Panc1 (cell line): ENCODE results near the gene S100A1. TPM values are rescaled to one million over a fixed set of nuclear protein-coding genes. Genes with fewer than 3 reads are reported as not detected.
"Not testable (repeated sequence)": the region's sequence is repeated elsewhere in the genome, so short reads cannot be mapped to it uniquely, and the experiment has no call there.

Source experiments
- ATAC-seq: fragments of 200-7000 bp; cut with Tn5 transposase; 2 replicates; pipeline ENCODE4 v1.9.1; 2020; ENCODE audit warnings: mild to moderate bottlenecking, moderate library complexity
- BruUV-seq: library from RNA; stranded (reverse); fragments of 400-500 nt; replicated peaks from 2 replicates; lab custom pipeline; 2021; lab: Mats Ljungman, UMichigan
- CTCF ChIA-PET: fragments of 300-600 bp; sonication (Branson Sonifier 250); formaldehyde crosslinking; loops from one replicate; lab custom pipeline; 2022; ENCODE audit warnings: antibody characterized with exemption; lab: Charles Lee
- POLR2A ChIA-PET: fragments of 300-600 bp; sonication (Branson Sonifier 250); formaldehyde crosslinking; loops from one replicate; lab custom pipeline; 2022; ENCODE audit warnings: antibody characterized with exemption; lab: Charles Lee
- DNase-seq: peaks from one replicate; pipeline ENCODE4 v3.0.0-alpha.2; 2010; ENCODE audit warnings: low read depth, low spot score
- H3K27ac ChIP-seq: 2 replicates; pipeline ENCODE4 v1.5.1; 2011; ENCODE audit warnings: mild to moderate bottlenecking, low read length, inconsistent platforms
- H3K27me3 ChIP-seq: fragments of 200-500 bp; sonication (Bioruptor generic); 2 replicates; pipeline ENCODE4 v1.6.0; 2014; ENCODE audit warnings: low read length, inconsistent platforms; ENCODE audit not compliant: control insufficient read depth, insufficient read depth
- H3K36me3 ChIP-seq: fragments of 200-500 bp; sonication (Bioruptor generic); 2 replicates; pipeline ENCODE4 v1.5.1; 2014; ENCODE audit warnings: inconsistent platforms, mild to moderate bottlenecking, low read length, moderate library complexity; ENCODE audit not compliant: control insufficient read depth, insufficient read depth
- H3K4me1 ChIP-seq: 2 replicates; pipeline ENCODE4 v1.5.1; 2011; ENCODE audit warnings: inconsistent platforms, mild to moderate bottlenecking, low read length, moderate library complexity; ENCODE audit not compliant: control insufficient read depth, insufficient read depth
- H3K4me3 ChIP-seq, 2 experiments: 2 replicates each; pipeline ENCODE4 v1.5.1; 2011 to 2012; ENCODE audit warnings: low read depth in 2 of 2, low read length in 2 of 2, mild to moderate bottlenecking in 2 of 2, inconsistent platforms in 1 of 2, moderate library complexity in 1 of 2
- H3K9me3 ChIP-seq: fragments of 200-500 bp; sonication (Bioruptor generic); 2 replicates; pipeline ENCODE4 v1.5.1; 2014; ENCODE audit warnings: low read depth, mild to moderate bottlenecking, inconsistent platforms, low read length, moderate library complexity; ENCODE audit not compliant: control insufficient read depth, insufficient read depth
- POLR2AphosphoS5 ChIP-seq: IDR thresholded peaks from 2 replicates; pipeline ENCODE4 v1.6.1; 2012; ENCODE audit warnings: mild to moderate bottlenecking, low read depth, low read length, moderate library complexity
- REST ChIP-seq, 2 experiments: IDR thresholded peaks; 2 replicates each; pipeline ENCODE4 v1.6.1; 2011 to 2012; ENCODE audit warnings: low read depth in 2 of 2, control low read depth in 1 of 2, low read length in 1 of 2, mild to moderate bottlenecking in 1 of 2, moderate library complexity in 1 of 2; ENCODE audit not compliant: insufficient read depth in 1 of 2
- TCF7L2 ChIP-seq: IDR thresholded peaks from 2 replicates; pipeline ENCODE4 v1.6.1; 2011; ENCODE audit warnings: mild to moderate bottlenecking, low read depth, low read length, inconsistent platforms
- in situ Hi-C: cut with HindIII; loops from 2 replicates; pipeline ENCODE4 v1.10.0; 2016; ENCODE audit warnings: low sequenced_read_pairs, low pct_unique_long_range_greater_than_20kb
- intact Hi-C: fragments of 100-400 bp; cut with micrococcal nuclease; formaldehyde crosslinking; loops from one replicate; pipeline ENCODE4 v1.10.0; 2022; ENCODE audit not compliant: unreplicated experiment
- total RNA-seq: library from RNA; stranded (reverse); gene quantifications from one replicate; pipeline ENCODE4 v1.2.1, GENCODE V29; 2021; ENCODE audit not compliant: unreplicated experiment
- TF ChIP-seq, protein P1 (sequence below): fragments of 450-650 bp; IDR thresholded peaks from 2 replicates; pipeline ENCODE4 v1.5.1; 2017; ENCODE audit warnings: mild to moderate bottlenecking

S100A1 gene
- total RNA-seq, 1 experiment from 2014 or later = 2.9 TPM

DNA sequence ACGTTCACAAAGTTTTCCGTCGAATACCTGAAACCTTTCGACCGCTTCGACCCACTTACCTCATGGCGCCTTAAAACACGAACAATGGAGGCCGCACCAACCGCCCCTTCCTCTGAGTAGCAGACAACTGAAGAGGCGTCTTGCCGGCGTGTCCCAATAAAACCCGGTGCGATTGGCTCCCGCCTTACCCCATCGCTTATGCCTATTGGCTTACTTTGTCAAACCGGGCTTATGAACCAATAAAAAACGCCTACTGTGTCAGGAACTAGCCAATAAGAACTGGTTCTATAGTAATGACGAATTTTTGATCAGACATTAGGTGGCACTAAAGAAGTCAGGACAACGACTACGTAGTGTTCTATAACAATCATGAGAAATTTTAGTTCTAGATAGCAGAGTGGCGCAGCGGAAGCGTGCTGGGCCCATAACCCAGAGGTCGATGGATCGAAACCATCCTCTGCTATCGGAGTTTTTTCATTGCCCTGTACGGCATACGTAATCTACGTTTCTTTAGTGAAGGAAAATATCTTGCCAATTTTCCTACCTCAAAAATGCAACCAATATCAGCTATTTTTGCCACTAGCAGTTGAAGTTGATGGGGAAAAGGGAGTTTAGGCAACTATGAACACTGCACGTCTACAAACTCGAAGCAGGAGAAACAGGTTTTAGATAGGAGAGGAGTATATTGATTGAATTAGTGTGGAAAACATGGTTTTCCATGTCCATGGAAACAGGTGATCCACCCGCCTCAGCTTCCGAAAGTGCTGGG lies 42.8 kb downstream of the S100A1 start, which contains the start of gene ILF2:
Gene ILF2, minus strand, starts transcription at position 135 of the 769 bp plus-strand sequence. Its CDS starts 71 bp downstream, at position 64.
- ATAC-seq (peak; percentile 94), DNase-seq (peak; percentile 100)
- Histone ChIP-seq H3K4me1 (peaks cover 14% of the 10 kb centered on the region; the same call in 1 of the 2 replicates), H3K9me3 (no peaks in the 10 kb centered on the region), H3K27ac (peak within 1 kb of the TSS; percentile 94), H3K4me3 (peak within 1 kb of the TSS; percentile 85 to 96), H3K36me3 (peaks cover 17% of the 10 kb centered on the region), H3K27me3 (no peaks in the 10 kb centered on the region)
- in situ Hi-C loops (no loop called here), intact Hi-C loops (no loop called here)
- TF ChIP-seq REST (IDR thresholded peaks at IDR 0.05; ENCODE audit: insufficient read depth in 1 of 2, low read depth in 2 of 2, low read length in 1 of 2) (no peak), TCF7L2 (peak; percentile 66), POLR2AphosphoS5 (peak; percentile 93)
- TF ChIP-seq, protein P1, sequence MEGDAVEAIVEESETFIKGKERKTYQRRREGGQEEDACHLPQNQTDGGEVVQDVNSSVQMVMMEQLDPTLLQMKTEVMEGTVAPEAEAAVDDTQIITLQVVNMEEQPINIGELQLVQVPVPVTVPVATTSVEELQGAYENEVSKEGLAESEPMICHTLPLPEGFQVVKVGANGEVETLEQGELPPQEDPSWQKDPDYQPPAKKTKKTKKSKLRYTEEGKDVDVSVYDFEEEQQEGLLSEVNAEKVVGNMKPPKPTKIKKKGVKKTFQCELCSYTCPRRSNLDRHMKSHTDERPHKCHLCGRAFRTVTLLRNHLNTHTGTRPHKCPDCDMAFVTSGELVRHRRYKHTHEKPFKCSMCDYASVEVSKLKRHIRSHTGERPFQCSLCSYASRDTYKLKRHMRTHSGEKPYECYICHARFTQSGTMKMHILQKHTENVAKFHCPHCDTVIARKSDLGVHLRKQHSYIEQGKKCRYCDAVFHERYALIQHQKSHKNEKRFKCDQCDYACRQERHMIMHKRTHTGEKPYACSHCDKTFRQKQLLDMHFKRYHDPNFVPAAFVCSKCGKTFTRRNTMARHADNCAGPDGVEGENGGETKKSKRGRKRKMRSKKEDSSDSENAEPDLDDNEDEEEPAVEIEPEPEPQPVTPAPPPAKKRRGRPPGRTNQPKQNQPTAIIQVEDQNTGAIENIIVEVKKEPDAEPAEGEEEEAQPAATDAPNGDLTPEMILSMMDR = peak; percentile 25; the same call in 1 of the 2 replicates
- ChIA-PET POLR2A (interaction anchor here (0.8 kb wide), 1 partner anchor 319 kb away, joined by 3 read pairs; no protein-coding TSS in a partner anchor), CTCF (interaction anchor here (0.6 to 1.5 kb wide), 2 partner anchors 99 to 150 kb away, joined by 3 to 14 read pairs; no protein-coding TSS in a partner anchor)
- no TSS peak for BruUV-seq

DNA sequence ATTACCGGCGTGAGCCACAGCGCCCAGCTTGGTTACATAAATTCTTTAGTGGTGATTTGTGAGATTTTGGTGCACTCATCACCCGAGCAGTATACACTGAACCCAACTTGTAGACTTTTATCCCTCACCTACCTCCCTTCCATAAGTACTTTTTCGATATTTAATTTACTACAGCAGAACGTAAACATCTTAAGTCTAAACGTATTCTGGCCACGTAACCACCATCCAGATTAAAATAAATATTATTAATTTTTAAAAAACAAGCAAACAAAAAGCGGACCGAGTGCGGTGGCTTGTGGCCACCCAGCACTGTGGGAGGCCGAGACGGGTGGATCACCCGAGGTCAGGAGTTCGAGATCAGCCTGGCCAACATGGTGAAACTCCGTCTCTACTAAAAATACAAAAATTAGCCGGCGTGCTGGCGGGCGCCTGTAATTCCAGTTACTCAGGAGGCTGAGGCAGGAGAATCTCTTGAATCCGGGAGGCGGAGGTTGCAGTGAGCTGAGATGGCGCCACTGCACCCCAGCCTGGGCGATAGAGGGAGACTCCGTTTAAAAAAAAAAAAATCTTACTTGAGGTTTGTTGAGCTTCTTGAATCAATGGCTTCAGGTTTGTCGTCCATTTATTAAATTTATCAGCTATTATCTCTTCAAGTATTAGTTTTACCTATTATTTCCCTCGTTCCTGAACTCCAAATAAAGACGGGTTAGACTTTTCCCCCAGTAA lies 43.6 kb downstream of the S100A1 start:
- in situ Hi-C loops, intact Hi-C loops, H3K27me3 ChIP-seq, DNase-seq, BruUV-seq, H3K9me3 ChIP-seq: not testable (repeated sequence)
- ATAC-seq = peak; percentile 29
- ChIA-PET POLR2A (interaction anchor here (0.6 to 0.8 kb wide), 3 partner anchors 296 to 1616 kb away, joined by 3 read pairs; no protein-coding TSS in a partner anchor), CTCF (interaction anchor here (0.6 to 1.5 kb wide), 2 partner anchors 100 to 149 kb away, joined by 3 to 14 read pairs; no protein-coding TSS in a partner anchor)
- Histone ChIP-seq H3K36me3 (peaks cover 17% of the 10 kb centered on the region), H3K4me1 (peaks cover 14% of the 10 kb centered on the region; the same call in 1 of the 2 replicates), H3K27ac (peak overlapping the region; percentile 78), H3K4me3 (peak overlapping the region; percentile 85 to 96)
- TF ChIP-seq, protein P1 = peak; percentile 33; the same call in 1 of the 2 replicates
